GM12873 (cell line): Measurements from ENCODE around the gene GADD45B.

Source experiments
- CTCF ChIP-seq: IDR thresholded peaks from 2 replicates; pipeline ENCODE4 v1.5.1; 2012; ENCODE audit warnings: low read depth, mild to moderate bottlenecking, moderate library complexity, low read length, control low read depth; ENCODE audit not compliant: insufficient read depth; ENCODE audit errors: missing control alignments

The GADD45B gene

GRCh38 chr19:2488405-2488941 is 12.5 kb downstream of the GADD45B start:
- TF ChIP-seq CTCF: no peak

- peak; percentile 3 for TF ChIP-seq CTCF
These were observed 13.2 kb downstream of the GADD45B start for GRCh38 chr19:2488942-2489731.

- no peak for TF ChIP-seq CTCF
These were observed 14.7 kb downstream of the GADD45B start for GRCh38 chr19:2490659-2491058.

GRCh38 chr19:2491130-2491801 is 15.3 kb downstream of the GADD45B start:
- no peak for TF ChIP-seq CTCF

GRCh38 chr19:2492870-2493269 is 16.9 kb downstream of the GADD45B start:
- TF ChIP-seq CTCF: no peak

GRCh38 chr19:2494084-2494446 is 18.1 kb downstream of the GADD45B start:
- TF ChIP-seq CTCF: no peak

- TF ChIP-seq CTCF: no peak
These were observed 18.7 kb downstream of the GADD45B start for GRCh38 chr19:2494447-2495129.
